ENCODE data around the gene FSD1L.

The FSD1L gene

DNA sequence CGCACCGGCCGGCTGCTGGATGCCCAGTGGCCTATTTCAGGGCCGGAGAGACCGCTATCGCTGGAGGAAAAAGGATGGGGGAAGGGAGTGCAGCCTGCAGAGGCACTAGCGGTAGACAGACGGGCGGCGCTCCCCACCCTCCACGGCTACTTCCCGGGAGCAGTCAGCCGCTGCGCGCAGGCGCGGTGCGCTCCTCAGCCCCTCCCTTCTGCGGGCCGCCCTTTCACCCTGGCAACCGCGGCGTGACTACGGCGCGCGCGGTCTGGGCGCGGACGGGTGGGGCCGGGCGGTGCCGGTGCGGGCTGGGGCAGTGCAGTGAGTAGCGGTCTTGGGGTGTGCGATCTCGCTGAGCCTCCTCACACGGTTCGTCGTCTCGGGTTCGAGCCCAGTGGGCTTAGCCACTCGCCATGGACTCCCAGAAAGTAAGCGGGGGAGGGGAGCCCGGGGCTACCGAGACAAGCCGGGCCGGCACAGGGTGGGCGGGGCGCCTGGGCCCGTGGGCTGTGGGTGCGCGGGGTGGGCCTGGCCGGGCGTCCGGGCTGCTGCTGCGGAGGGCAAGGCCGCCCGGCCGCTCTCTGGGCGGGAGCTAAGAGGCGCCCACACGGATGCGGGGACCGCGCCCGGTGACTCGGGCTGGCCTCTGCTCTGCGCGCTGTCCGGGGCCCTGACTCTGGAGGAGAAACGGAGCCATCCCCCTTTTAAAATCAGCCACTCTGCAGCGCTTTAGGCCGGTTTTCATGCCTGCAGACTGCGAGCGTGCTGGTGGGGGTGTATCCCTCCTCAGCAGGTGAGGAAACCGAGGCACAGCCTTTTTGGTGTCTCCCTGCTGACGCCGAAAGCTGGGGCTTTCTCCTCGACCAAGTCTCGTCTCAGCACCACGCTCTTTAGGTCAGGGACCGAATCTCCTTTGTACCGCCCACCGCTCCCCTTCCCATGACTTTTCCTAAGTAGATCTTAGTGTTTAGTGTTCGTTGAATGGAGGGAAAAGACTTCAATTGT lies at the start of gene FSD1L:
Gene FSD1L (plus strand): TSS at position 221 of the 999 bp plus-strand sequence. CDS start 187 bp downstream, at position 408.
- peak; percentile 47 to 52 for DNase-seq (ENCODE audit: low read depth in 2 of 2)

DNA sequence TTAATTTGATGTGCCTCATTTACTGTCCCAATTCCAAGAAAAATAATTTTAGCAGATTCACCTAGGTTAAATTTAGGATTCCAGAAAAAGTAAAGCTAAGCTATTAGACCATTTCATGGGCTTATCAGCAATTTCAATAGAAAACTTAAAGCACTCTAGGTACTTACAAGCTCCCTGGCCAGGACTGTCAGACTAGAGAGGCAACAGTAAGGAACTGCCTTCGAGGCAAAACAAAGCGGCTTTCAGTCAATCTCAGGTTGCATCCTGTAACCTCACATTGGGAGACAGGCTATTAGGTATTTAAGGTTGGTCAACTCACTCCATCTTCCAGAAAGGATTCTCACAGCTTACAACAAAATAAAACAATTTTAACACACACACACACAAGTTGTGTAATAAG lies 48.7 kb upstream of the FSD1L start:
- DNase-seq (ENCODE audit: low read depth in 2 of 2): no peak

DNA sequence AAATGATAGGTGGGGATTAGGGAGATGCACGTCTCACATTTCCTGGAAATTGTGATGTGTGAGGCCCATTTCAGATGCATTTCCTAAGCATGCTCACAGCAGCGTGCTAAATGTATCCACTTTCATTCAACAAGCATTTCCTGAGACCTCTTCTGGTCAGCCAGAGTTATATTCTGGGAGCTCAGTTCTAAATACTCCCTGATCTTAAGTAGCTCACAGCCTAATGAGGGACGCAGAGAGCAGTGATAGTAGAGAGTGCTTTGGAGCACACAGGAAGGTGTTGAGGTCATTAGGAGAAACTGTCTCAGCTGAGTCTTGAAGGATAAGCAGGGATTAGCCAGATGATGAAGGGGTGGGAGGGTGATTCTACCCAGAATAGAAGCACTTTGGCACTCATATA lies 46.2 kb upstream of the FSD1L start:
- DNase-seq (ENCODE audit: low read depth in 2 of 2): no peak

GRCh38 chr9:105403552-105404248 lies 44.1 kb upstream of the FSD1L start:
- DNase-seq (ENCODE audit: low read depth in 2 of 2): no peak

DNA sequence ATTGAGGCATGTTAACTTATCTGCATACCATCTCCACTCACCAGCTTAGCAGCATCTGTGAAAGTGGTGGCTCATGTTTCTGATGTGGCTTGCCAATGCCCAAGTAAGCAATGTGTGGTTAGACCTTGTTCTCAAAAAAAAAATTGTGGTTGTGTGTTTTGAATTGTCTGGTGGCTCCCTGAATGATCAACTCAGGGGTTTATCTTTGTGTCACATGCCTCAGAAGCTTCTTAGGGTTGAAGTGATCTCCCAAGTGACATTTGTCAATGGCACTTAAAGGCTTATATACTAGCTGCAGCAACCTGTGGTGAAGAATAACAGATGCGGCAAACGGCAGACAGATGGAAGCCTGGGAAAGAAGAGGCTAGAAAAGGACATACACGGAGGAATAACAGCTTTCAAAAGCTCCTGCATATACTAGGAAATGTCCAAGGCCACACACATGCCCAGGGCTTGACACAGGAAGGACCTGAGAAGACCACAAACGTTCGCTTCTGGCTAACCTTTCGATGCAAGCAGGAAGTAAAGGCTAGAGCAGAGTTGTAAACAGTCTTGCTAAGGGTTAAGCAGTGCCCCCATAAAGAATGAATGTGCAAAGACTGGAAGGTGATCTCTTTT lies 42.2 kb upstream of the FSD1L start:
- DNase-seq (ENCODE audit: low read depth in 2 of 2): peak in 1 of 2 donors; percentile 17

DNA sequence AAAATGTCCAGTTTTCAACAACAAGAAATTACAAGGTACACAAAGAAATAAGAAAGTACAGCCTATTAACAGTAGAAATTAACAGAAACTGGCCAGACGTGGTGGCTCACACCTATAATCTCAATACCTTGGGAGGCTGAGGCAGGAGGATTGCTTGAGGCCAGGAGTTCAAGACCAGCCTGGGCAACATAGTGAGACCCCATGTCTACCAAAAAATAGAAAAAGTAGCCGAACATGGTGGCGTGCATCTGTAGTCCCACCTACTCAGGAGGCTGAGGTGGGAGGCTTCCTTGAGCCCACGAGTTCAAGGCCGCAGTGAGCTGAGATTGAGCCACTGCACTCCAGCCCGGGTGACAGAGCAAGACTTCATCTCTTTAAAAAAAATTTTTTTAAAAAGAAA lies 41.5 kb upstream of the FSD1L start:
- no peak for DNase-seq (ENCODE audit: low read depth in 2 of 2)

DNA sequence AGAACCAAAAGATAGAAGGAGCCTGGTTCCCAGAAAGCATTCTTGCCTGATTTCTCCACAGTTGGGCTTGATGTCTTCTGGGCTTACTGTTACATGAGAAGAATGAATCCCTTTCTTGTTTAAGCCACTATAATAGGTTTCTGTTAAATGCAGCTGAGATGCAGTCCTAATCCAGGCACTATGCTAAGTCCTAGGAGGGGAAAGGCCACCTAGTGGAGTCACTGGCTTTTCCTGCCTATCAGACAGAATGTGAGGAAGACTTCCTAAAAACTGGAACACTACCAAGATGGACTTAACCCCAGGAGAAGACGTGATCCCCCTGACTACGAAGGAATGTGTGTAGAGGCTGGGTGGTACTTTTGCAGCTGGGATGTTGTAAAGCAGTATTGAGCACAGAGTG lies 34.3 kb upstream of the FSD1L start:
- no peak for DNase-seq (ENCODE audit: low read depth in 2 of 2)

DNA sequence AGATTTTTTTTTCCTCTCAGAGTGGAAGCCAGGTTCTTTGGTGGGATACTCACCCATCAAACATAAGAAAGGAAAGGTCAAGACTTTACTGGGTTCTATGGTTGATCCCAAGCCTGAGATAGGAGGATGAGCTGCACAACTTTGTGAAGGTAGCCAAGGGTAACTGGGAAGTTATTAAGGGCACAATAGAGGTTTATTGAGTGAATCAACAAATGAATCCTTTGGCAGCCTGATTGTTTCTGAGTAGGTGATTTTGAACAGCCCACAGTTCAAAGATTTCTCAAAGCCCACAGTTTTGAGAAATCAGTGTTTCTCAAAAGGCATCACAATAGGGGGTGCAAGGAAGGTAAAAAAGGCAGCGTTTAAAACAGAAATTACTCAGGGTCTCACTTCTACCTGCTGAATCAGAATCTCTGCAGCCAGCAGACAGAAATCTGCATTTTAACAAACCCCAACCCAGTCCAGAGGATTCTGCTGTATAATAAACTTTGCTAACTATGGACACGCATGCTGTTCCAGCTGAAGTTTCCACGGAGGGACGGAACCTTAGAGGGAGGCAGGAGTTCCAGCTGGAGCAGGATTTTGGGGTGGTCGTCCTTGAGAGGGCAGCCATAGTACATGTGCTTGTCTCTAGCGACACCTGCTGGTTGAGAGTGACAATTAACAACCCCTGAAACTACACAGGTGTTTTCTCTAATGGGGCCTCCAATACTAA lies 32.7 kb upstream of the FSD1L start:
- DNase-seq (ENCODE audit: low read depth in 2 of 2): peak; percentile 27 to 33

DNA sequence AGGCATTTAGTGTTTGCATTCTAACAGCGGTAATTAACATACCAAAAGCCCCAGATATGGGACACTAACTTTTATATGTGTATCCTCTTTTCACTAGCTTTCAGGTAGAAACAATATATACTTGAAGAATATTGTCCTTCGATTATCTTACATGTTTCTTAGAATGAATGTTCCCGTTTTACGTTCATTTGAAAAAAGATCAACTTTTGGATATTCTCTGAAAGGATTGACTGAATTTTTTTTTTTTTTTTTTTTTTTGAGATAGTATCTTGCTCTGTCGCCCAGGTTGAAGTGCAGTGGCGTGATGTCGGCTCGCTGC lies 32.2 kb upstream of the FSD1L start:
- no peak for DNase-seq (ENCODE audit: low read depth in 2 of 2)

DNA sequence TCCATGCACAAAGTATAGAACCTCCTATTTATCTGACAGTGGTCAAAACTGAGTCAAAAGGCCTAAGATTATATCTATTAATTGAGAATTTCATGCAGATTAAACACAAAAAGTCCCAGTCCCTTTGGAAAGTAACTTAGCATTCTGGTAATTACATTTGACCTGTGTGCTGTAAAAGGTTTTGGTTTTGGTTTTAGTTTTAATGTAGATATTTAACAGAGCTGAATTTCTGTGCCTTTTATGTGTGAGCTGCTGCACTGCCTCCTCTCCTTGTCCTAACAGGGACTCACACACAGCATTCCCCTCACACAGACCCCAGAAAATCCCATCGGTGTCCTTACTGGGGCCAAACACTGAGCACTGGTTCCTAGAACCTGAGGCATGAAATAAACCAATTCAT lies 31.0 kb upstream of the FSD1L start:
- no peak for DNase-seq (ENCODE audit: low read depth in 2 of 2)

- no peak for DNase-seq (ENCODE audit: low read depth in 2 of 2)
Measured at GRCh38 chr9:105418588-105419500, 29.0 kb upstream of the FSD1L start.

DNA sequence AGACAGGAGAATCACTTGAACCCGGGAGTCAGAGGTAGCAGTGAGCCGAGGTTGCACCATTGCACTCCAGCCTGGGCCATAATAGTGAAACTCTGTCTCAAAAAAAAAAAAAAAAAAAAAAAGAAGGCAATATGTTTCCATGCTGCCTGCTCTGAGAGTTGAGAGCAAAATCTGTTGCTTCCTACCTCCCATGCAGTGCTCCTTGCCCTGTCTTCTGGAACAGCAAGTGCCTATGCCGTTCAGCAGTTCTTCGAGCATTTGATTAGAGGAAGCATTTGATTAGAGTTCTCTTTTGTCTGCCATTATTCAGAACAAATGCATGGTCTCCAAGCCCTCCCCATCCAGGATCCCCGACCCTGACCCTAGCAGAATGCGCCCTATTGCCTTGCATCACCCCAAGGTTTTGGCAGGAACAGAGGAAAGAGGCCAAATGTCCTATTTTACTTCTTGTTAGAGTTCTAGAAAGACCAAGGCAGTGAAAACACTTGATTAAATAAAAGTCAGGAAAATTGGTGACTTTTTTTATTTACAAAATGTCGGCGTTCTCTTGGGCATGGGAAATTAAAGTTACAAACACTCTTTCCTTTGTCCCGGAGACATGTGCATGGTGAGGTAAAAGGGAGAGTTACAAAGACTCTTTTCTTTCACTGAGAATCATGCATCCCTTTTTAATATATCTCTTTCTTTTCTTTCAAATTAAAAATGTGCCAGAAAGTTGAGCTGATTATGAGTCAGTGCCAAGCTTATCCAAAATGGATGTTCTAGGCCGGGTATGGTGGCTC lies 27.8 kb upstream of the FSD1L start:
- DNase-seq (ENCODE audit: low read depth in 2 of 2): no peak

GRCh38 chr9:105421154-105421553 lies 26.7 kb upstream of the FSD1L start:
- no peak for DNase-seq (ENCODE audit: low read depth in 2 of 2)

GRCh38 chr9:105421864-105422263 lies 26.0 kb upstream of the FSD1L start:
- no peak for DNase-seq (ENCODE audit: low read depth in 2 of 2)

GRCh38 chr9:105425816-105426433 lies 21.9 kb upstream of the FSD1L start:
- DNase-seq (ENCODE audit: low read depth in 2 of 2): no peak

DNA sequence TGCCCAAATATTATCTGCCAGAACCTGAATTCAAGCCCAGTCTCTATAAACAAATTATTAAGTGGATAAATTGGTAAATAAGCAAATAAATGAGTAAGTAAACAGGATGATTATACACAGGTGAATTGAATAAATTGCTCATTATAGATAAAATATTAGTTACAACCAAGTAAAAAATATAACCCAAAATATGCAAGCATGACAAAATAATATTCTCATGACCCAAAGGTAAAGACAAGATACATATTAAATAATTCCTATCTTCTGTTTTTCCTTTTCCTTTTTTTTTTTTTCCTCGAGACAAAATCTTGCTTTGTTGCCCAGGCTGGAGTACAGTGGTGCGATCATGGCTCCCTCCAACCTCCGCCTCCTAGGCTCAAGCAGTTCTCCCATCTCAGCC lies 21.2 kb upstream of the FSD1L start:
- no peak for DNase-seq (ENCODE audit: low read depth in 2 of 2)

DNA sequence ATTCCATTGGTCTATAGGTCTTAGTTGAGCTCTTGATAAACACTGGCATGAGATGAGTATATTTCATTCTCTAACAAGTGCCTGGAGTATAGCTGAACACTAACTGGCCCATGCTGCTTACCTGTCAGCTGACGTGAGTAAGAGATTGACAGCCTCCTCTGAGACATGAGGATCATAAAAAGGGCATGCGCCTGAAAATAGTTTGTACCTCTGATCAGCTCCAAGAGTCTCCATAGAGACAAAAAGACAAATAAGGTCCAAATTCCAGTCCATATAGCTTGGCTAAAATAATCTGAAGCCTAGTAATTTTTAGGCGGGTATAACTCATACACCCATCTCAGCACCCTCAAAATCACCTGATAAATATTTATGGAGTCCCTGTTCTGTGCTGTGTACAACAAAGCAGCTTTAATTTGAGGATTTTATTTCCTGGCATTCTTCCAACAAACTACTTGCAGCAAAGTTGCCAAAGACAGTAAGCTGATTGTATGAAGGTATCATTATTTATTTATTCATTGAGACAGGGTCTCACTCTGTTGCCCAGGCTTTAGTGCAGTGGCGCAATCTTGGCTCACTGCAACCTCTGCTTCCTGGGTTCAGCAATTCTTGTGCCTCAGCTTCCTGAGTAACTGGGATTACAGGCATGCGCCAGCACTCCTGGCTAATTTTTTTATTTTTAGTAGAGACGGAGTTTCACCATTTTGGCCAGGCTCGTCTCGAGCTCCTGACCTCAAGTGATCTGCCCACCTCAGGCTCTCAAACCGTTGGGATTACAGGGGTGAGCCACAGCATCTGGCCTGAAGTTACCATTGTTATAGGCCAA lies 16.2 kb upstream of the FSD1L start:
- DNase-seq (ENCODE audit: low read depth in 2 of 2): no peak

DNA sequence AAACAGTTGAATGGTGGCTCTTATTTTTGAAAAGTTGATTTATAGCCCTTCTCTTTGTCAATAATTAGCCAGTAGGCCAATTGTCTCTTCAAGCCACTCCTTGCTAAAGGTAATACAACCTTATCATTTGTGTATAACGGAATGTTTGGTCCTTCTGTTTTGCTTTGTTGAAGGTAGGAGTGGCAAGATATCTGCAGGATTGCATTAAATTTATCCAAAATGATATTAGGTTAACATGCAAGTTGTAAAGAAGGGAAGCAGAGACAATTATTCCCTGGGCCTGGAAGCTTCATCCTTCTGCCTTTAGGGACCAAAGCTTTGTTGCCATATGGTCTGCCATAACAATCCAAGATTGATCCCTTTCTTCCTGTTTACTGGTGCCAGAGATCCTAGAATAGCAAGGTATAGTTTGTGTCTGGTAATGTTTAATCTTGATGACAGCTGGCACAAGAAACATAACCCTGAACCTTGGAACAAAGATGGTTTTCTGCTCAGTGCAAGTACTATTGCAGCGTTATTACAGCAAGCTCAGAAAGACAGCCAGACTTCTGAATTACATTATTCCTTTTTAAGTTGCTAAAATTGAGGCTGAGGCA lies 15.5 kb upstream of the FSD1L start:
- no peak for DNase-seq (ENCODE audit: low read depth in 2 of 2)

Measured in activated CD8-positive, alpha-beta memory T cell treated with anti-CD3 and anti-CD28 coated beads for 4 hours (primary cell).